ENCODE measurements around the gene TMEM184A.

The TMEM184A gene

DNA sequence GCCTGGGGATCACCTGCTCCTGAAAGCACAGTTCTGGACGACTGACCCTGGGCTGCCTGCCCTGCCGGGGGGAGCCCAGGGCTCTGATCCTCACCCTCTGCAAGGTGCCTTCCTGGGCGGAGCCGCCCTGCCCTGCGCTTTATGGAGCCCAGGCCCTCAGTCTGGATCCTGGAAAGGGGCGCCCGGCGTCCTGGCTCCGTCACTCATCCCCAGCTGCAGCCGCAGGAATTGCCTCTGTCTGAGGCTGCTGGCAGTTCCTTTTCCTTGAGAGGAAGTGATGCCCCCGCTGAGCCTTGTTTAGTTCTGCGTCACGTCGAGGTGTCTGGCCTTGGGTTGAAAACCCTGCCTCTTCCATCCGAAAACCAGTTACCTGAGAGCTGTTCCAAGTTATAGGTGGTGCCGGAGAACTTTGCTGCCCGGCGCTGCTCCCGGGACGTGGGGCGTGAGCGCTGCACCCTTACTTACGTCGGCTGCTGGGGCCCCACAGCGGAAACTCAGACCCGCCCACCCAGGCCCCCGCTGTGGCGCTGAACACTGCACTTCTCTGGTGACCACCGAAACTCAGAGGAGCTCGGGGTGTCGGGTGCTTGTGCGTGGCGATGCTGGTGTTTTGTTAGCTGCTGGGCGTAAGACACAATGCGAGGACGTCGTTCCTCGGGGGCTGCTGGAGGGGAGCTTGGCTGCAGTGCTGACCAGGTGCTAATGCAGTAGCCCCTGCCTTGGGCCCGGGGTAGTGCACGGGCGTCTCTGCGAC is 20.1 kb downstream of the TMEM184A start:
- no peak for DNase-seq (ENCODE audit: low spot score)
- WGBS, 2 donors (ENCODE audit: extremely low coverage in 2 of 2, insufficient read length in 2 of 2, insufficient replicate concordance in 1 of 2): no CpG with 5 or more reads among the region's 42 CpGs
- Histone ChIP-seq H3K14ac (ENCODE audit: low read length) (peak overlapping the region; percentile 94), H3K27me3 (ENCODE audit: control insufficient read depth in 3 of 3, insufficient read depth in 3 of 3, low read depth in 1 of 3, low read length in 3 of 3) (peaks cover 0 to 15% (median 9%) of the 10 kb centered on the region in 3 experiments), H3K27ac (replicated peaks; ENCODE audit: low read length) (no peak overlapping the region), H2BK120ac (ENCODE audit: low read depth, low read length) (no peak overlapping the region), H2BK5ac (ENCODE audit: low read length) (peak overlapping the region; percentile 89), H2BK12ac (ENCODE audit: low read length) (peak overlapping the region; percentile 73), H3K9ac (ENCODE audit: low read depth, low read length, poor library complexity) (no peak overlapping the region), H4K91ac (ENCODE audit: low read depth, low read length, poor library complexity) (no peak overlapping the region), H3K79me1 (ENCODE audit: low read depth, low read length) (peaks cover 16% of the 10 kb centered on the region), H4K8ac (ENCODE audit: low read depth, low read length) (no peak overlapping the region), H3K9me3 (replicated peaks in 1 of 2; ENCODE audit: control insufficient read depth in 2 of 2, insufficient read depth in 1 of 2, low read depth in 1 of 2, low read length in 2 of 2) (no peaks in the 10 kb centered on the region), H2AFZ (ENCODE audit: low read length) (no peak overlapping the region), H3K23ac (ENCODE audit: low read depth, low read length, poor library complexity) (no peak overlapping the region), H3K4ac (ENCODE audit: low read length) (peak overlapping the region; percentile 68), H3K36me3 (replicated peaks in 1 of 2; ENCODE audit: control insufficient read depth in 2 of 2, insufficient read depth in 2 of 2, low read length in 2 of 2) (peaks cover 0 to 6% of the 10 kb centered on the region in 2 donors), H2BK15ac (ENCODE audit: low read length) (peak overlapping the region; percentile 91), H3K4me2 (ENCODE audit: insufficient read depth, low read length, poor library complexity, severe bottlenecking) (no peak overlapping the region), H3K4me3 (ENCODE audit: low read length in 2 of 2) (no peak overlapping the region), H3K18ac (ENCODE audit: low read length) (peak overlapping the region; percentile 94), H3K4me1 (ENCODE audit: control insufficient read depth in 2 of 2, insufficient read depth in 1 of 2, low read depth in 1 of 2, low read length in 2 of 2) (peaks cover 45 to 65% of the 10 kb centered on the region in 2 donors), H2AK5ac (ENCODE audit: low read depth, low read length) (peak overlapping the region; percentile 94)

DNA sequence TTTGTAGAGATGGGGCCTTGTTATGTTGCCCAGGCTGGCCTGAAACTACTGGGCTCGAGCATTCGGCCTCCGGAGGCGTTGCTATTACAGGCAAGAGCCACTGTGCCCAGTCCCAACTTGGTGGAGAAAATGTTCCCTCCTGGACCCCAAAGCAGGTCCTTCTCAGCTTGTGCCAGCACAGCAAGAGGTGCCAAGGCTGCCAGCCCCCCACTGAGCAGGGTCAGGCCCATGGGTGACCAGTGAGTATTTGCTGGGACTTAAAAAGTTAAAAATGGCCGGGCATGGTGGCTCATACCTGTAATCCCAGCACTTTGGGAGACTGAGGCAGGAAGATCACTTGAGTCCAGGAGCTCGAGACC is 20.9 kb downstream of the TMEM184A start:
- Histone ChIP-seq H4K91ac (ENCODE audit: low read depth, low read length, poor library complexity) (no peak overlapping the region), H3K4me1 (ENCODE audit: control insufficient read depth in 2 of 2, insufficient read depth in 1 of 2, low read depth in 1 of 2, low read length in 2 of 2) (peaks cover 45 to 65% of the 10 kb centered on the region in 2 donors), H3K9me3 (replicated peaks in 1 of 2; ENCODE audit: control insufficient read depth in 2 of 2, insufficient read depth in 1 of 2, low read depth in 1 of 2, low read length in 2 of 2) (no peaks in the 10 kb centered on the region), H2AFZ (ENCODE audit: low read length) (no peak overlapping the region), H3K14ac (ENCODE audit: low read length) (no peak overlapping the region), H3K4me2 (ENCODE audit: insufficient read depth, low read length, poor library complexity, severe bottlenecking) (no peak overlapping the region), H3K36me3 (replicated peaks in 1 of 2; ENCODE audit: control insufficient read depth in 2 of 2, insufficient read depth in 2 of 2, low read length in 2 of 2) (peaks cover 0 to 4% of the 10 kb centered on the region in 2 donors), H3K4ac (ENCODE audit: low read length) (no peak overlapping the region), H2BK5ac (ENCODE audit: low read length) (no peak overlapping the region), H3K9ac (ENCODE audit: low read depth, low read length, poor library complexity) (no peak overlapping the region), H2BK15ac (ENCODE audit: low read length) (no peak overlapping the region), H3K23ac (ENCODE audit: low read depth, low read length, poor library complexity) (no peak overlapping the region), H3K4me3 (ENCODE audit: low read length in 2 of 2) (no peak overlapping the region), H2AK5ac (ENCODE audit: low read depth, low read length) (no peak overlapping the region), H3K79me1 (ENCODE audit: low read depth, low read length) (peaks cover 16% of the 10 kb centered on the region), H3K27ac (replicated peaks; ENCODE audit: low read length) (no peak overlapping the region), H2BK120ac (ENCODE audit: low read depth, low read length) (no peak overlapping the region), H3K18ac (ENCODE audit: low read length) (no peak overlapping the region), H2BK12ac (ENCODE audit: low read length) (no peak overlapping the region), H3K27me3 (ENCODE audit: control insufficient read depth in 3 of 3, insufficient read depth in 3 of 3, low read depth in 1 of 3, low read length in 3 of 3) (peaks cover 0 to 15% (median 9%) of the 10 kb centered on the region in 3 experiments), H4K8ac (ENCODE audit: low read depth, low read length) (no peak overlapping the region)
- no peak for DNase-seq (ENCODE audit: low spot score)
- no CpG with 5 or more reads among the region's 6 CpGs for WGBS, 2 donors (ENCODE audit: extremely low coverage in 2 of 2, insufficient read length in 2 of 2, insufficient replicate concordance in 1 of 2)

DNA sequence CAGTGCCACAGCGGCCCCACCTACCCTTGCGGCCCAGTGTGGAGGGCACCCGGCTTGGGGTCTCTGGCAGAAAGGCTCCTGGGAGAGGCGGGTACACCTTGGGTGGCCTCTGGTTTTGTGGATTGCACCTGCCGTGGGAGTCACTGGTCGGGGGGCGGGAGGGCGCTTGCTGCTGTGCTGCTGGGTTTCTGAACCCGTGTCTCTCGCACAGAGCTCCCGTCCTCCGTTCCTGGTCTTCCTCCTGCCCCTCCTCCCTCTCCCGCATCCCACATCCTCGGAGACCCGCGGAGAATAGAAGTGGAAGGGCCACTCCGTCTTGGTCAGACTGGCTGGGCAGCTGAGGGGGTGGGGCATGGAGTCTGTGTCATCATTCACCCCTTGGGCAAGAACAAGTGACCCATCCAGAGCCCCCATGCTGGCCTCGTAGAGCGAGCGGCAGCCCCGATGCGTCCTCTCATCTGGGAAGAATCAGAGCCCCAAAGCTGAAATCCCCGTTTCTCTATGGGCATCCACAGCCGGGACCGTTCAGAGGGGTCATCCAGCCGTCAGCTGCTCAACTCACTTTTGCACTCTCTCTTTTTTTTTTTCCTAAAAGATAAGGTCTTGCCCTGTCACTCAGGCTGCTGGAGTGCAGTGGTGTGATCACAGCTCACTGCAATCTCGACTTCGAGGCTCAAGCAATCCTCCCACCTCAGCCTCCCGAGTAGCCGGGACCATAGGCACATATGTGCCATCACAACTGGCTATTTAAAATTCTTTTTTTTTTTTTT is 21.5 kb downstream of the TMEM184A start:
- Histone ChIP-seq H2AFZ (ENCODE audit: low read length) (no peak overlapping the region), H2BK12ac (ENCODE audit: low read length) (peak overlapping the region; percentile 58), H3K36me3 (replicated peaks in 1 of 2; ENCODE audit: control insufficient read depth in 2 of 2, insufficient read depth in 2 of 2, low read length in 2 of 2) (peaks cover 0 to 3% of the 10 kb centered on the region in 2 donors), H4K8ac (ENCODE audit: low read depth, low read length) (no peak overlapping the region), H3K4me2 (ENCODE audit: insufficient read depth, low read length, poor library complexity, severe bottlenecking) (peak overlapping the region; percentile 25), H2BK120ac (ENCODE audit: low read depth, low read length) (peak overlapping the region; percentile 61), H3K27me3 (ENCODE audit: control insufficient read depth in 3 of 3, insufficient read depth in 3 of 3, low read depth in 1 of 3, low read length in 3 of 3) (peaks cover 0 to 15% (median 9%) of the 10 kb centered on the region in 3 experiments), H3K18ac (ENCODE audit: low read length) (peak overlapping the region; percentile 57), H2AK5ac (ENCODE audit: low read depth, low read length) (peak overlapping the region; percentile 46), H3K4me1 (ENCODE audit: control insufficient read depth in 2 of 2, insufficient read depth in 1 of 2, low read depth in 1 of 2, low read length in 2 of 2) (peaks cover 45 to 65% of the 10 kb centered on the region in 2 donors), H3K79me1 (ENCODE audit: low read depth, low read length) (peaks cover 13% of the 10 kb centered on the region), H3K27ac (replicated peaks; ENCODE audit: low read length) (peak overlapping the region; percentile 14), H3K4me3 (ENCODE audit: low read length in 2 of 2) (no peak overlapping the region), H3K14ac (ENCODE audit: low read length) (peak overlapping the region; percentile 21), H3K9ac (ENCODE audit: low read depth, low read length, poor library complexity) (no peak overlapping the region), H3K9me3 (replicated peaks in 1 of 2; ENCODE audit: control insufficient read depth in 2 of 2, insufficient read depth in 1 of 2, low read depth in 1 of 2, low read length in 2 of 2) (no peaks in the 10 kb centered on the region), H3K4ac (ENCODE audit: low read length) (no peak overlapping the region), H2BK15ac (ENCODE audit: low read length) (peak overlapping the region; percentile 92), H2BK5ac (ENCODE audit: low read length) (peak overlapping the region; percentile 60), H4K91ac (ENCODE audit: low read depth, low read length, poor library complexity) (no peak overlapping the region), H3K23ac (ENCODE audit: low read depth, low read length, poor library complexity) (no peak overlapping the region)
- DNase-seq (ENCODE audit: low spot score): no peak
- WGBS, 2 donors (ENCODE audit: extremely low coverage in 2 of 2, insufficient read length in 2 of 2, insufficient replicate concordance in 1 of 2): no CpG with 5 or more reads among the region's 30 CpGs

All from neuronal stem cell (in vitro differentiated cells).